Head of caudate nucleus (tissue), 42 donors: ENCODE measurements around the gene NAPA.

ENCODE experiments used
- DNase-seq, 42 donors: peaks; one replicate each; pipeline versions ENCODE4 v3.0.0 to v3.0.0-alpha.2; 2020 to 2021; ENCODE audit warnings: mixed read lengths in 7 of 42
- intact Hi-C: fragments of 100-400 bp; cut with DNase I; formaldehyde crosslinking; loops from one replicate; pipeline ENCODE4 v1.15.0; 2022

Gene NAPA

DNA sequence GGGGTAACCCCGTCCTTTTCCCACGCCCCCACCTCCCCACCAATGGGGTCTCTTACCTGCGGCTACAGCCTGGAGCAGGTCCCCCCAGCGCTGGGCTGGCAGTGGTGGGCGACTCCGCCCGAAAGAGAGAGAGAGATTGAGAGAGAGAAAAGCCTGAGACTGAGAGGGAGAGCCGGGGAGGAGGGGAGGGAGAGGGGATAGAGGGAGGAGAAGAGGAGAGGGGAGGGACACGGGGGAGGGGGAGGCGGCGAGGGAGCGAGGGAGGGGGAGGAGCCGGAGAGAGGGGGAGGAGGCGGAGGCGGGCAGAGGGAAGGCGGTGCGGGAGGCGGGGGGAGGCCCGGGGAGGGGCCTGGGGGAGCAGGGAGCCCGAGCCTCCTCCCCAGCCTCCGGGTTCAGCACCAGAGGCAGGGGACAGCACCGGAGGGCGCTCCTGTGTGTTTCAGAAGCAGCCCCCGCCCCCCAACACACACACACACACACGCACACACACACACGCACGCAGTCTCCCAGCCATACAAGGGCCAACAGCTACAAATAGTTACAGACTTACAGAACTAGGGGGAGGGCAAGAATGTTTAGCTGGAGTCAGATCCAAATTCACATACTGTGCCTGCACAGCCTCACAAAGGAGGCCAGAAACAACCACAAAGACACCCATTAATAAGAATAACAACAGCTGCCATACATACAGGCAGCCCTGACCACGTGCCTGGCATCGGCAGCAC lies 43.0 kb downstream of the NAPA start, which contains the start of gene SLC8A2:
SLC8A2 (minus strand) TSS at position 161 of the 725 bp plus-strand sequence. CDS start 5,490 bp downstream, outside the sequence.
- intact Hi-C loops = no loop called here
- peak in 37 of 42 donors; percentile 29 to 82 (median 57) for DNase-seq

DNA sequence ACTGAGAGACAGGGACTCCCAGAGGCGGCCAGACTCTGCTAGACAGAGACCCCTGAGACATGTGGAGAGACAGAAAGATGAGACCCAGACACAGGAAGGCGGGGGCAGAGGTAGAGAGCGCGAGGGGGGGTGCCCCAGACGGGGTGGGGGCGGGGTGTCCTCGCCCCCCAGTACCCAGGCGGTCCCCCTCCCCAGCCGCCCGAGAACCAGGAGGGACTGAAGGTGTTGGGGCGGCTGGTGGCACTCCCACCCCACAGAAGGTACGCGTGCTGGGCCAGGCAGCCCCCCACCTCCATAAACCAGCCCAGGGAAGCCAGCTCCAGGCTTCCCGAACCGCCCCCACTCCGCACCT lies 43.5 kb downstream of the NAPA start:
- intact Hi-C loops = no loop called here

DNA sequence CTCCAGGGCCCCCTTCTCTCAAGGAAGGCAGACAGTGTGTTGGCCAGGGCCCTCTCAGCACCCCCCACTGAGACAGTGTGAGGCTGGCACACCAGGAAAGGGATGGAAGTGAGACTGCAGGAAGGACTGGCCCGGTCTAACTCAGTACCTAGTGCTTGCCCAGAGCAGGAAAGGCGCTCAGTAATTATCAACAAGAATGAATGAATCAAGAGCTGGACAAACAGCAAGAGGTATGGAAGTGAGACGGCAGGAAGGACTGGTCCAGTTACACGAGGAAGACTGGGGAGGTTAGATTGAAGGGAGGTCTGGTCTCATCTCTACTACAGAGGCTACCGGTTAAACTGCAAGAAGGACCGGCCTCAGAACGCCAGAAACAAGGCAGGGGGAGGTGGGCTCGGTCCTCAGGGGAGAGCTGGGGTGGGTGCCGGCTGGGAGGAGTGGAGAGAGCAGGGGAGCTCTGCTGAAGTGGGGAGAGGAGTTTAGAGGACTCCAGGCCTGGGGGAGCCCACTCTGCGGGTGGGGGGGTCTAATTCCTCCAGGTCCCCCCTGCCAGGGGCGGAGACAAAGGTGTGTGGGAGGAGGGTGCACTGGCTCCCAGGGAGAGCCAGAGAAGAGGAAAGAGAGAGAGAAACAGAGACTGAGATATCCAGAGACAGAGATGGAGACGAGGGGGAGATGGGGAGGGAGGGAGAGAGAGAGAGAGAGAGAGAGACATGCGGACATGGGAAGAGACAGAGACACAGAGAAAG lies 44.2 kb downstream of the NAPA start:
- no peak for DNase-seq
- intact Hi-C loops = no loop called here

More for the DNA sequence above, 43.5 kb downstream of the NAPA start:
- DNase-seq = no peak

DNA sequence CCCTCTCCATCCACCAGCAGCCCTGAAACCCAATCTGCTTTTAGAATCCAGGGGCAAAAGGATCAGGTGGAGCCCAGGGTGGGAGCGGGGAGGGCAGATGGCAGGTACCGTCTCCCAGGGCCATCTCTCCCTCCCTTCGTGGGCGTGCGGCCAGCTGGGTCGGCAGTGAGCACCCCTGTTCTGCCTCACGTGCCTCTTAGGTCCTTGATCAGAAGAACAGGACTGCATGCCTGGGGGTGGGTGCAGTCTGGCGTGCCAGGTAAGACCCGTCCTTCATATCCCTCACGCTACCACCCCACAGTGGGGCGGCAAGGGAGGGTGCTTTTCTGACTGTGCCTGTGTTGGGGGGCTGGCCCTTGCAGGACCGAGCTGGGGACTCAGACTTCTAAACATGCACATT lies 45.1 kb downstream of the NAPA start:
- intact Hi-C loops = no loop called here
- no peak for DNase-seq

DNA sequence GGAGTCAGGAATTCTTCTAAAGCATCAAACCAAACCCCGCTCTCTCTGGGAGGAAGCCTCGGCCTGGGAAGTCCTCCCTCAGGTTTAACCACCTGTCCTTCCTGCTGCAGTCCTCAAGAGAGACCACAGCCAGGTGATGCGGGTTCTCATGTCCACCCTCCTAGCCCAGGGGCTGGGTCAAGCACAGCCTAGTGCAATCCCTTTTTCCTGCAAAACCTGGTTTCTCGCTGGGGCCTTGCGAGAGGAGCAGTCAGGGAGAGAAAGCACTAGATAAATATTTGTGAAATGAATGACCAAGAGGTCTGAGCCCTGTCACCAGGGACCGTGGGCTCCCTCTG lies 45.5 kb downstream of the NAPA start:
- DNase-seq = no peak
- intact Hi-C loops = no loop called here

DNA sequence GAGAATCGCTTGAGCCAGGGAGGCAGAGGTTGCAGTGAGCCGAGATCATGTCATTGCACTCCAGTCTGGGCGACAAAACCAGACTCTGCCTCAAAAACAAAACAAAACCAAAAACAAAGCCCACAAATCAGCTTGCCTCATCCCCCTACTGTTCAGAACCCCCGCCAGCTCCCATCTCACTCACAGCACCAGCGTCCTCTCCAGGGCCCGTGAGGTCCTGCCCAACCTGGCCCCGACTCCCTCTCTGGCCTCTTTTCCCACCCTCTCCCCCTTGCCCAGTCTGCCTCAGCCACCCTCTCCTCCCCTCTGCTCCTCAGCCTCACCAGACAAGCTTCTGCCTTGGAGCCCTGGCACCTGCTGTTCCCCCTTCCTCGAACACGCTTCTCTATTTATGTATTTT lies 46.9 kb downstream of the NAPA start:
- DNase-seq = no peak
- intact Hi-C loops = no loop called here

DNA sequence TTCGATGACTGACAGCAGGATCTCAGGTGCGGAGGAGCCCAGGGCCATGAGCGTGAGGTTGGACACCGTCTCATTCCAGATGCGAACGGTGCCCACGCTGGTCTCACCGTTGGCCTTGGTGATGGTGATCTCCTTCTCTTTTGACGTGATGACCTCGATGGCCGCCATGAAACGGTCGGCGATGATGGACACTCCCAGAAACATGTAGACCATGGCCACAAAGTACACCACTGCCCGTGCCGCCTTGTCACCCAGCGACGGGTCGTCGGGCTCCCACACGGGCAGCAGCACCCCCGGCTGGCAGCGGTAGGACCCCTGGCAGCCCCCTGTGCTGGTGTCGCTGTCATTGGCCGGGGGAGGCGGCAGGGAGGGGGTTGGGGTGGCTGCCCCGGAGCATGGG lies 48.9 kb downstream of the NAPA start:
- no peak for DNase-seq
- intact Hi-C loops = no loop called here

DNA sequence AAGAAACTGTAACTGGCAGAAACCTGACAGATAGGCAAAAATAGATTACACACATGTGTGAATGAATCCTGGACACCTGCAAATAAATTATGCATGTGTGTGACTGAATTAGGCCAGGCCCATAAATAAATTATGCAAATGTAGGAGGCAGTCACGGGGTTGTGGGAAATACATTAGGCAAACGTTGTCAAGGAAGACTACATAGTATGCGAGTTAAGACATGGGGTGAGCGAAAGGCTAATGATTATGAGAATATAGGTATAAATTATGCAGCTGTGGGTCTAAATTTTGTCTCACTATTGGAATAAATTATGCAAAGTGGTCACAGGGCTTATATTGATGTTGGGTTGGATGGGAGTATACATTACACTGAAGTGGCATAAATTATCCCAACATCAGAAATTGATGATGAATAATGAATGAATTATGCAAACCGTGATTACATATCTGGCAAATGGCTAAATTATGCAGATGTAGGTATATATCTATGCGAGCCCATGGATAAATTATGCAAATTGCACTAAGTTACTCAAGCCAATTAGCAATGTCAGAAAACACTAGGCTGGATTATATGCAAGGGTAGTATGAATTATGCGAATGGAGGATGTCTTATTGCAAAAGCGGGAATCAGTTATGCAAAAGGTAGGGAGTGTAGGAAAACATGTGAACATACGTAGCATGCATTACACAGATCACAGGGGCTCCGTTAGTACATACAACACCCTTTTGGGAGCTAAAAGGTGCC lies 50.0 kb downstream of the NAPA start:
- peak in 5 of 42 donors; percentile 23 to 58 (median 33) for DNase-seq
- intact Hi-C loops = no loop called here

DNA sequence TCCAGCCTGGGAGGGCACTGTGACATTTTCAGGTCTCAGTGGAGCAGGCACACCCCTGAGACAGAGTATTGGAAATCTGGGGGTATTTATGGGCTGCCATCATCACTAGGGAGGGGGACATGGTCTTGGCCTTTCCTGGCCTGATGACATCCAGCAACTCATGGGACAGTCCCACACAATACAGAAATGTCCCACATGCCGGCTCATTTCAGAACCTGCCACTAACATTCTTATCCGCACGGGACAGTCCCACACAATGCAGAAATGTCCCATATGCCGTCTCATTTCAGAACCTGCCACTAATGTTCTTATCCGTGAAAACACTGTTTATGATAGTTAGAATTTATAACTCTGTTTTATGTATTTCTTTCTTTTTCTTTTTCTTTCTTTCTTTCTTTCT lies 53.0 kb downstream of the NAPA start:
- intact Hi-C loops = no loop called here
- no peak for DNase-seq

DNA sequence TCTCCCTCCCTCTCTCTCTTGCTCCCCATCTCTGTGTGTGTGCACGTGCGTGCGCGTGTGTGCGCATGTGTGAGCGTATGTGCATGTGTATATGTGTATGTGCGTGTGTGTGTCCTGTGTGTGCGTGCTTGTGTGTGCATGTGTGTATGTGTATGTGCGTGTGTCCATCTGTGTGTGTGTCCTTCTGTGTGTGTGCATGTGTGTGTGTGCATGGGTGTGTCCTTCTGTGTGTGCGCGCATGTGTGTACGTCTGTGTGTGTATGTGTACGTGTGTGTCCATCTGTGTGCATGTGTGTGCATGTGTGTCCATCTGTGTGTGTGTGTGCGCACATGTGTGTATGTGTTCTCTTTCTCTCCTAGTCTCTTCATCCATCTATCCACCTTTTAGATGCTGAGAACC lies 55.4 kb downstream of the NAPA start:
- no peak for DNase-seq
- intact Hi-C loops = no loop called here

DNA sequence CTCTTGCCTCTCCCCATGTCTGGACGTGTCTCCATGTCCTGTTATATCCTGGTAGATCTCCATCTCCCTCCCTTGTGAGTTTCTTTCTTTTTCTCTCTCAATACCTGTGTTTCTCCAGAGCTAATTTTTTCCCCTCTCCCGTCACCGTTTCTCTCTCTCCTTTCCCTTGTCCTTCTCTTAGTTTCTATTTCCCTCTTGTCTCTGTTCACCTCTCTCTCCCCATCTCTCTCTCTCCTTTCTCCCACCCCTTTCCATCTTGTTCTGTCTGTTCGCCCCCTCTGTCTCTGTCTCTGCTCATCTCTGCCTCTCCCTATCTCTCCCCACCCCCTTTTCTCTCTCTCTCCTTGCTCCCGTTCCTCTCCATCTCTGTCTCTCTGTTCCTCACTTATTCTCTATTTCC lies 56.2 kb downstream of the NAPA start:
- peak in 1 of 42 donors; percentile 25 for DNase-seq
- intact Hi-C loops = no loop called here

DNA sequence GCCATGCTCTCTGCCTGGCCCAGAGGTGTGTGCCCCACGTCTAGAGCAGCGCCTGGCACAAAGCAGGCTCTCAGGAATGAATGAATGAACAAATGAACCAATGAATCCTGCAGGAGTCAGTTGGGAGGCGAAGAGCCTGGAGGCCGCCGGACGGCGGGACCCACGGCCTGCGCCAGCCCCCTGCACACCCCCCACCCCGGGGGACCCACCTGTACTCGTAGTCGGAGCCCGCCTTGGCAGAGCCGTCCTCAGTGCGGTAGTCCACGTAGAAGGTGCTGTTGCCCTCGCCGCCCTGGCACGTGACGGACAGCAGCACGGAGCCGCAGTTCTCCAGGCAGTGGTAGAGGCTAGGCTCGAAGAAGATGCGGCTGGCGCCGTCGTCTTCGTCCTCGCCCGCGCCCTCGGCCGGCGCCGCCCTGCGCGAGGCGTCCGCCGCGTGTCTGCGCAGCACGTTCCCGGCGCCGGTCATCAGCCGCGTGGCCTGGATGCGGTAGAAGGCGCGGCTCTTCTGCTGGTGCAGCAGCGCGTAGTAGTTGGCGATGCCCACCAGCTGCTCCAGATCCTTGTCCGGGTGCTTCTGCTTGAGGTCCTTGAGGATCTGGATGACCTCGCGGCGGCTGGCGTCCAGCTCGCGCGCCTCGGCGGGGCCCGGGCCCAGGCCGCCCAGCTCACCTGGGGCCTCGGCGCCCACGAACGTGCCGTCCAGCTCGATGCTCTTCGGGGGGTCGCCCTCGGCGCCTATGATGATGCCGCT lies 58.0 kb downstream of the NAPA start:
- no peak for DNase-seq
- intact Hi-C loops = no loop called here

DNA sequence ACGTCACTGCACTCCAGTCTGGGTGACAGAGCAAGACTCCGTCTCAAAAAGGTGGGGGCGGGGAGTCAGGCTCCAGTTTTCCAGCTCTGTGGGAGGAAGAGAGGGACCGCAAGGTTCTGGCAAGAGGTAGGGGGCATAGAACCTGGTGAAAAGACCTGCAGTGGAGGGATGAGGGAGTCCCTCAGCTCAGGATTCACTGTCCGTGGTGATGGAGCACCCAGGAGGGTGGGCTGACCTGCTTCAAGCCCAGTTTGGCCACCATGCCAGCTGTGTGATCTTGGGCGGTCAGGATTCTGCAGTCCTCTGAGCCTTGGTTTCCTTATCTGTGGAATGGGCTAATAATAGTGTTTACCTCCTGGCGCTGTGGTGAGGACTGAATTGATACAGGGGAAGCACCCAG lies 64.4 kb downstream of the NAPA start:
- no peak for DNase-seq
- intact Hi-C loops = no loop called here

DNA sequence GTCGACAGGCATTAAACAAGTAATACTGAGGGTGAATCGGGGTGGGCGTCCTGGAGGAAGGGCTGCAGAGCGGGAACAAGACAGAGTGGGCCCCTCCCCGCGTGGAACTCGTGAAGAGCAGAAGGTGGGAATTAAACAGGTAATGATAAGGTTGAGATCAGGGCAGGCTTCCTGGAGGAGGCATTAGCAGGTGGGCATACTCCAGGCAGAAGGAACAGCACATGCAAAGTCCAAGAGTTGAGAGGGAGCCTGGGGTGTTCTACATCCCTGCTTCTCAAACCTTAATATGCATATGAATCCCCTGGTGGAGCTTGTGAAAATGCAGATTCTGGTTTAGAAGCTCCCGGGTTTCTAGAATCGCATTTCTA lies 66.5 kb downstream of the NAPA start:
- intact Hi-C loops = no loop called here
- no peak for DNase-seq

DNA sequence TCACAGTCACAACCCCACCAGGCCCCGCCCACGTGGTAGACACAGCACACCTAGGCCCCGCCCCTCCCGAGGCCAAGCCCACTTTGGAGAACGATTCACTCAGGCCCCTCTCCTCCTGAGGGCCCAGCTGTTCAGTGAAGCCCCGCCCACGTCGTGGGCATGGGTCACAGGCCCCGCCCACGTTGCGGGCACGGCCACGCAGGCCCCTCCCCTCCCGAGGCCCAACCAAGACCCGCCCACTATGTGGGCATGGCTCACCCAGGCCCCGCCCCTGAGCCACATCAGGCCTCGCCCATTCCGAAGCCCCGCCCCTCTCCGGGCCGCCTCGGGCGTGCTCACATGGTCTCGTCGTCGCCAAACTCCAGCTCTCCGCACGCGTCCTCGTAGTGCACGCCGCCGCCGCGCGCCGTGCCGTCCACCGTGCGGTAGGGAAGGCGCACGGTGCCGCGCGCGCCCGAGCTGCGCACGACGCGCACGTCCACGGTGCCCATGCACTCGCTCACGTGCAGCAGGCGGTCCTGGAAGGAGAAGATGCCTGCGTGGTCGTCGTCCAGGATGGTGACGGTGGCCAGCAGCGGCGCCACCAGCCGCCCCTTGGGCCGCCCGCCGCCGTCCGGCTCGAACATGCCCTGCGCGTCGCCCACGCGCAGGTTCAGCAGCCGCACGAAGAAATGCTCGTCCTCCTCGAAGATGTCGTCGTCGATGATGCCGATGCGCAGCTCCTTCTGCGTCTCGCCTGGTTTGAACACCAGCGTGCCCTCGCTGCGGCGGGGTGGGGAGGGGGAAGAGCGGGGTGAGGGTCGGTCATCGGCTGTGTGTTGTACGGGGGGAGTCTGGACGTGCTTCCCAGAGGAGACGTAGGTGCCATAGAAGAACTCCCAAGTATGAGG lies 67.1 kb downstream of the NAPA start:
- intact Hi-C loops = no loop called here
- DNase-seq = peak in 8 of 42 donors; percentile 7 to 60 (median 46)

DNA sequence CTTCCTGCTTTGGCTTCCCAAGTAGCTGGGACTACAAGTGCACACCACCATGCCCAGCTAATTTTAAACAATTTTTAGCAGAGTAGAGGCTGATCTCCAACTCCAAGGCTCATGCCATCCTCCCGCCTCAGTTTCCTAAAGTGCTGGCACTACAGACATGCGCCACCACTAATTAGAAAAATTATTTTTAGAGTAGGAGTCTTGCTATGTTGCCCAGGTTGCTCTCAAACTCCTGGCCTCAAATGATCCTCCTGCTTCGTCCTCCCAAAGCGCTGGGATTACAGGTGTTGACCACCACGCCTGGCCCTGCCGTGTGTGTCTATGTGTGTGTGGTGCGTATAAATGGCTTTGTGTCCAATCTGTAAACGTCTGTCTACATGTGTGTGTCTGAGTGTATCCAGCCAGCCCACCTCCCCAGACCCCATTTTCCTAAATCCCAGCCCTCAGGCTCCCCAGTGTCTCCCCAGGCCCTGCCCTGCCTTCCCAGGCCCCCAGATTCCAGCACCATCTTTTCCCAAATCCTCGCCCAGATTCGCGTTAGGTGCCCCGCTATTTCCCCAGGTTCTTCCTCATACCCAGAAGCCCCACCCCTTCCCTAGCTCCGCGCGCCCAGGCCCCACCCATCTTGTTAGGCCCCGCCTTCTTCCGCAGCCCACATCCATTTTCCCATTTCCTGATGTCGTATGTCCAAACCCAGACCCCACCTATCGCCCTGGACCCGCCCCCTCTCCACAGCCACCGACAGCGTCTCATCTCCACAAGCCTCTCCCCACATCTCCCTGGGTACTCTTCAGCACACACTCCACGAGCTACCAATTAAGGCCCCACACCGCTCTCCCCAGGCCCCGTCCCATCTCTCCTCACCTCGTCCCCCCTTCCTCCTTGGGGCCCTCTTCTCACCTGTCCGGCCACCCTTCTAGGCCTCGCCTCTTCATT lies 68.1 kb downstream of the NAPA start:
- intact Hi-C loops = no loop called here

DNA sequence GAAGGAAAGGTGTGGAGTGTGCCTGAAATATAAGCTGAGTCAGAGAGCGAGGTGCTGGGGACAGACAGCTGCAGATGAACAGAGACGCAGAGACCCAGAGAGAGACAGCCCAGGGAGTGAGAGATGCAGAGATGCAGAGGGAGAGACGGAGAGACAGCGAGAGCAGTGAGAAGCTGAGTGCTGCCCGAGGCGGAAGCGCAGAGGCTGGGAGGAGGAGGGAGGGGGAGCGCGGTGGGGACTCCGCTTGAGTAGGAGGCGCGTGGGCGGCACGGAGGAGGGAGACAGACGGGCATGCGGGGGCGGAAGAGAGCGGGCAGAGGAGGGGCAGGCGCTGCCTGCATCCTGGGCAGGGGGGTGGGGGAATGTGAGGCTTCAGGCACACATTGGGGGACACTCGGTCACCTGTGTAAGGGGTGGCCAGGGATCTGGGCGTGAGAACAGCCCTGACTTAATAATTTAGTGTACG lies 68.9 kb downstream of the NAPA start:
- peak in 39 of 42 donors; percentile 34 to 77 (median 52) for DNase-seq
- intact Hi-C loops = no loop called here

More for the DNA sequence above, 68.1 kb downstream of the NAPA start:
- peak in 2 of 42 donors; percentile 19 to 42 for DNase-seq
